ENCODE results near the gene ZCWPW1.

DNA sequence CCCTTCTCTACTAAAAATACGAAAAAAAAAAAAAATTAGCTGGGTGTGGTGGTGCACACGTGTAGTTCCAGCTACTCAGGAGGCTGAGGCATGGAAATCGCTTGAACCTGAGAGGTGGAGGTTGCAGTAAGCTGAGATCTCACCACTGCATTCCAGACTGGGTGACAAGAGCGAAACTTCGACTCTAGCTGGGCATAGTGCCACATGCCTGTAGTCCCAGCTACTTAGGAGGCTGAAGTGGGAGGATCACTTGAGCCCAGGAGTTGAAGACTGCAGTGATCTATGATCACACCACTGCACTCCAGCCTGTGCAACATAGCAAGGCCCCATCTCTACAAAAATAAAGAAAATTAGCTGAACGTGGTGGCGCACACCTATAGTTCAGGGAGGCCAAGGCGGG, 36.8 kb upstream of the ZCWPW1 start:
- TF ChIP-seq, protein P1, sequence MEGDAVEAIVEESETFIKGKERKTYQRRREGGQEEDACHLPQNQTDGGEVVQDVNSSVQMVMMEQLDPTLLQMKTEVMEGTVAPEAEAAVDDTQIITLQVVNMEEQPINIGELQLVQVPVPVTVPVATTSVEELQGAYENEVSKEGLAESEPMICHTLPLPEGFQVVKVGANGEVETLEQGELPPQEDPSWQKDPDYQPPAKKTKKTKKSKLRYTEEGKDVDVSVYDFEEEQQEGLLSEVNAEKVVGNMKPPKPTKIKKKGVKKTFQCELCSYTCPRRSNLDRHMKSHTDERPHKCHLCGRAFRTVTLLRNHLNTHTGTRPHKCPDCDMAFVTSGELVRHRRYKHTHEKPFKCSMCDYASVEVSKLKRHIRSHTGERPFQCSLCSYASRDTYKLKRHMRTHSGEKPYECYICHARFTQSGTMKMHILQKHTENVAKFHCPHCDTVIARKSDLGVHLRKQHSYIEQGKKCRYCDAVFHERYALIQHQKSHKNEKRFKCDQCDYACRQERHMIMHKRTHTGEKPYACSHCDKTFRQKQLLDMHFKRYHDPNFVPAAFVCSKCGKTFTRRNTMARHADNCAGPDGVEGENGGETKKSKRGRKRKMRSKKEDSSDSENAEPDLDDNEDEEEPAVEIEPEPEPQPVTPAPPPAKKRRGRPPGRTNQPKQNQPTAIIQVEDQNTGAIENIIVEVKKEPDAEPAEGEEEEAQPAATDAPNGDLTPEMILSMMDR (IDR thresholded peaks at IDR 0.05) = no peak
- TF ChIP-seq CHD2 (IDR thresholded peaks at IDR 0.05; ENCODE audit: low read length, partially characterized antibody) (no peak), POLR2AphosphoS5 (IDR thresholded peaks at IDR 0.05; ENCODE audit: low read depth, low read length) (no peak), SMC3 (IDR thresholded peaks at IDR 0.05; ENCODE audit: low read depth, low read length) (no peak), TAF1 (IDR thresholded peaks at IDR 0.05; ENCODE audit: borderline replicate concordance, low read depth, low read length) (no peak), EZH2phosphoT487 (IDR thresholded peaks at IDR 0.05; ENCODE audit: borderline replicate concordance, low read depth) (no peak), FOXM1 (IDR thresholded peaks at IDR 0.05; ENCODE audit: low read depth) (no peak)
- TF ChIP-seq, protein P2, sequence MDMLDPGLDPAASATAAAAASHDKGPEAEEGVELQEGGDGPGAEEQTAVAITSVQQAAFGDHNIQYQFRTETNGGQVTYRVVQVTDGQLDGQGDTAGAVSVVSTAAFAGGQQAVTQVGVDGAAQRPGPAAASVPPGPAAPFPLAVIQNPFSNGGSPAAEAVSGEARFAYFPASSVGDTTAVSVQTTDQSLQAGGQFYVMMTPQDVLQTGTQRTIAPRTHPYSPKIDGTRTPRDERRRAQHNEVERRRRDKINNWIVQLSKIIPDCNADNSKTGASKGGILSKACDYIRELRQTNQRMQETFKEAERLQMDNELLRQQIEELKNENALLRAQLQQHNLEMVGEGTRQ (IDR thresholded peaks at IDR 0.05; ENCODE audit: borderline replicate concordance, low read depth, low read length) = no peak

All from SK-N-SH (cell line).